HG02970 (cell line): ENCODE data around the gene PML.
"Not testable (repeated sequence)": the region's sequence is repeated elsewhere in the genome, so short reads cannot be mapped to it uniquely, and the experiment has no call there.

Experiments
- ATAC-seq: cut with Tn5 transposase; IDR thresholded peaks from one replicate; pipeline ENCODE4 v1.9.1; 2021; ENCODE audit warnings: mild to moderate bottlenecking, moderate library complexity, moderate number of reproducible peaks; ENCODE audit not compliant: unreplicated experiment, low FRiP score

PML gene

GRCh38 chr15:73957276-73957675 is 37.2 kb upstream of the PML start:
- ATAC-seq: no peak

- ATAC-seq: no peak
Observed at GRCh38 chr15:73957785-73958184, 36.7 kb upstream of the PML start.

GRCh38 chr15:73959012-73959581 is 35.4 kb upstream of the PML start:
- no peak for ATAC-seq

GRCh38 chr15:73959801-73960200 is 34.7 kb upstream of the PML start:
- no peak for ATAC-seq

- not testable (repeated sequence) for ATAC-seq
Observed at GRCh38 chr15:73960472-73961070, 33.9 kb upstream of the PML start.

- no peak for ATAC-seq
Observed at GRCh38 chr15:73962433-73962832, 32.1 kb upstream of the PML start.

- ATAC-seq: no peak
Observed at GRCh38 chr15:73964736-73965093, 29.8 kb upstream of the PML start.

- no peak for ATAC-seq
Observed at GRCh38 chr15:73965094-73965757, 29.3 kb upstream of the PML start.

- ATAC-seq: no peak
Observed at GRCh38 chr15:73965758-73966113, 28.8 kb upstream of the PML start.

GRCh38 chr15:73968461-73968860 is 26.1 kb upstream of the PML start:
- no peak for ATAC-seq

- ATAC-seq: no peak
Observed at GRCh38 chr15:73969151-73969759, 25.3 kb upstream of the PML start.

GRCh38 chr15:73972984-73973682 is 21.4 kb upstream of the PML start:
- ATAC-seq: no peak

GRCh38 chr15:73973683-73974200 is 20.8 kb upstream of the PML start:
- ATAC-seq: not testable (repeated sequence)

- ATAC-seq: not testable (repeated sequence)
Observed at GRCh38 chr15:73975440-73976125, 18.9 kb upstream of the PML start.

- no peak for ATAC-seq
Observed at GRCh38 chr15:73978896-73979295, 15.6 kb upstream of the PML start.

- no peak for ATAC-seq
Observed at GRCh38 chr15:73979636-73980035, 14.9 kb upstream of the PML start.

GRCh38 chr15:73981761-73982221 is 12.7 kb upstream of the PML start:
- ATAC-seq: no peak

- ATAC-seq: no peak
Observed at GRCh38 chr15:73982222-73982962, 12.1 kb upstream of the PML start.

GRCh38 chr15:73983211-73983727 is 11.2 kb upstream of the PML start:
- ATAC-seq: no peak
